GM18873 (cell line): Measurements from ENCODE around the gene IFIH1.

ENCODE experiments used
- ATAC-seq: cut with Tn5 transposase; IDR thresholded peaks from one replicate; pipeline ENCODE4 v1.9.1; 2021; ENCODE audit warnings: mild to moderate bottlenecking, moderate library complexity, moderate number of reproducible peaks; ENCODE audit not compliant: unreplicated experiment, low FRiP score

IFIH1 gene

GRCh38 chr2:162315938-162316337, 2.5 kb downstream of the IFIH1 start:
- no peak for ATAC-seq

- no peak for ATAC-seq
These were observed 5.6 kb downstream of the IFIH1 start for GRCh38 chr2:162312853-162313252.

- ATAC-seq = peak; percentile 52
These were observed 9.6 kb downstream of the IFIH1 start for GRCh38 chr2:162308747-162309503.

DNA sequence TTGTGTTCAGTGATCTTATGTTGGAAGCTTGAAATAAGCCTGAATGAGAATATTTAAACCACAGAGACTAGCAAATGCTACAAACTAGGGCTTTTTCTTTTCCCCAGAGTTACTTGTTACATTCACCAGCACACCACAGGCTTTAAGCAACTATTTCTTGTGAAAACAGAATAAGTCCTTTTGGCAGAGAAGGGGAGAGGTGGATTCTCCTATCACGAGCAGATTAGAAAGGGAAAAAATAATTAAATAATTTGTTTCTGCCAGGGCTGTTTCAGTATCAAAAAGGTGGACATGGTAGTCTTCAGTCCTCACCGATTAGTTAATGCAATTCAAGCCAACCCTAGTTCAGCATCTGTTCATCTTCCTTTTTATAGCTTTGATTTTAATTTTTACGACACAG, 12.6 kb downstream of the IFIH1 start:
- no peak for ATAC-seq

DNA sequence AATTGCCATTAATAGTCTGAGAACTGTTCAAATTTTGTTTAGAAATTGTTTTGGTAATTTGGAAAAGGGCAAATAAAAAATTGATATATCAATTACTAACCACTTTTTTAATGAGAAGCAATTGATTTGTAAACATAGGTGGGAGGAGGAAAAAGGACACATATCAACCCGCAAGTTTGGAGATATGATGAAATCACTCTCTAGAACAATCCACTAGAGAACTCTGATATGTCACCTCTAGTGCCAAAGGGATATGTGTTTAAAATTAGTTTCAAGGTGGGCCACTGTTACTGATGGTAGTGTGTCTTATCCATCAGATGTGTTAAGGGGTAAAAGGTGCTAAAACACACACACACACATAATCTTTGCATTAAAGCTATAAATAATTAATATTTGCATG, 16.6 kb downstream of the IFIH1 start:
- no peak for ATAC-seq

DNA sequence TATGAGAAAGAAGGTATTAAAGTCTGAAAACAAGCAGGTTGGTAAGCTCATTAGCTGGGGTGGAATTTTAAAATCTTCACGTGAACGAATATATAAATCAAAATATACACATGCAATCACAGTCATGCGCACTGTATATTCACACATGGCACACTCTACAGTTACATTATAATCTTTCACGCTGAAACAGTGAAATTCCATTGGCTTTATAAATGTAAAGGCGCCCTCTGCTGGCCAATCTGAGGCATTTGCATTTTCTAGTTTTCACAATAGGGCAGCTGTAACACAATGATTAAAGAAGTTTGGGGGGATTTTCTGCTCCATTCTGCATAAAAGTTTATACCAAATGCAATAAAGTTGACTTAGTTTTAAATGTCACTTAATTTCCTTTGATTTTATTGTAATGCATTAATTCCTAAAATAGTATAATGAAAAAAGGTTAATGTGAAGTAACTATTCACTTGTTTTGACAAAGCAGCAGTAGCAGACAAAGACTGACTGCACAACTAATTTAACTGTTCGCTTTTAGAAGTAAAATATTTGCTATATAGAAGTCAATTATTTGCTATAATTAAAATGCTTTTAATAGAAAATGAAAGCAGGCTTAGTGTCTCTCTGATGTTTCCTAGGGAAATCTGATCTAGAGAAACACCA, 17.2 kb downstream of the IFIH1 start:
- ATAC-seq = peak; percentile 69

GRCh38 chr2:162300266-162300665, 18.2 kb downstream of the IFIH1 start:
- ATAC-seq = no peak

DNA sequence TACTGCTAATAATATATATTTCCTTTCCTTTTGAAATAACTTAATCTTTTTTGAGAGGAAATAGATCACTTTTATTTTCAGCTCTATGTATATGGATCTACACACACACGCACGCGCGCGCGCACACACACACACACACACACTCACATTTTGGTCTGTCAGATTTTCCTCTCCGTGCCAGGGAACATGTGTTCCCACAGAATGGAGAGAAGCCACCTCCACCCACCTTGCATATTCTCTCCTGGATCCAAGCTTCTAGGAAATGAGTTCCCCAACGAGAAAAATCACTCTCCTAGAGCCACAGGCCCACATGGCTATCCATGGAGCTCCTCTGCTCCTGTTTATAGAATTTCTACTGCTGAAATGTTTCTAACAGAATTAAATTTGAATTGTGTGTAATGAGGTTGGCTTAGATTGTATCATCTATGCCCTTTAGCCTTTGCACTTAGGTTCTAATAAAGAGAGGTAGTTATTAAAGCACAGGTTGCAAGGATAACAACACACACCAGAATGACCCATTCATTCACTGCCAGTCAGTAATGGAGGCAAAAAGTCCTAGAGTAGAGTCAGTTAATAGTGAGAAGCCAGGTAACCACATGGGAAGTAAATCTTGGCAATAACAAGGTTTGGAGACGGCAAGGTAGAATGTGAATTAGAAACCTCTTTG, 19.7 kb downstream of the IFIH1 start:
- ATAC-seq = no peak

- no peak for ATAC-seq
These were observed 20.4 kb downstream of the IFIH1 start for GRCh38 chr2:162297925-162298552.

- no peak for ATAC-seq
These were observed 23.5 kb downstream of the IFIH1 start for GRCh38 chr2:162295009-162295408.

GRCh38 chr2:162293122-162293786, 25.2 kb downstream of the IFIH1 start:
- no peak for ATAC-seq

DNA sequence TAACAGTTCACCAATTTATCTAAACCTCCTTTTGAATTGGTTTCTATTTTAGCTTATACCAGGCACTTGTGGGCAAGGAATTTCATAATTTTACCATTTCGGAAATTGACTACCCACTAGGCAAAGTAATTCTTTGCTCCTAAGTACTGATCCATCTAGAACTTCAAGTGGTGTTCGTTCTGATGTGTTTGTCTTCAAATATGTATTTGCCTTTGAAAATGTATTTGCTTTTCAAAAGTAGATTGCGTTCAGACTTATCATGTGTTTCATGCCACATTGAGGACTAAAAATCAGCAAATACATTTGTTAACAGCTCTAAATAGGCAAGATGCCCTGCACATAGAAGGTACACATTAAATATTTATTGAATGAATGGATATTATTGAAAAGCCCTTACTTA, 26.7 kb downstream of the IFIH1 start:
- ATAC-seq = no peak

GRCh38 chr2:162282765-162283425, 35.6 kb downstream of the IFIH1 start:
- no peak for ATAC-seq

DNA sequence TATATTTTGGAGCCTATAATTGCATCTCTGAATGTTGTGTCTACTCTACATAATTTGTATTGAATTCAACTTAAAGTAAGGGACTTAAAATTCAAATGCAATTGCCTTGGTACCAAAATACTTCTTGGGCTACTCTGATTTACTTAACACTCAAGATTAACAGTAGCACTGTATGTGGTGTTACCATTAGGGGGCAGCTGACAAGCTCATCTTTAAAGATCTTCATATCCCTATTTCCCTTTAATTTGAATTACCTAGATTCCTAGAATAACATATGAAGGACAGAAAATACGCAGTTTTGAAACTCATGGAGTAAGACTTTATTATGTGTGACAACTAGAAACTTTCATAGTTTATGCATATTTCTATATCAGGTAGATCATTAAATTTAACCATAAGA, 37.8 kb downstream of the IFIH1 start:
- ATAC-seq = no peak

DNA sequence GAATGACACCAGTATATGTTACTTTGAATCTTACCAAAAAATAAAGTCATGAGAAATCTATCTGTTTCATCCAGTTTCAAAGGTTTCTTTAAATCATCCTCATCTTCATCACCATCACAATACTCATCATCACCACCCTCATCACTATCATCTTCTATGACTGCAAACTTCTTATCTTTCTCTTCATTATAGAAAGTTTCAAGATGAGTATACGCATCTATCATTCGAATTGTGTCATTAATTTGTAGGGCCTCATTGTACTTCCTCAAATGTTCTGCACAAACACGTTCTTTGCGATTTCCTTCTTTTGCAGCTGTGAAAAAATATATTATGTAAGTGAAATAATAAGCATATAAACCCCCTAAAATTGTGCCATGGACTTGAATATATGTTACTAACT, 41.1 kb downstream of the IFIH1 start:
- no peak for ATAC-seq

DNA sequence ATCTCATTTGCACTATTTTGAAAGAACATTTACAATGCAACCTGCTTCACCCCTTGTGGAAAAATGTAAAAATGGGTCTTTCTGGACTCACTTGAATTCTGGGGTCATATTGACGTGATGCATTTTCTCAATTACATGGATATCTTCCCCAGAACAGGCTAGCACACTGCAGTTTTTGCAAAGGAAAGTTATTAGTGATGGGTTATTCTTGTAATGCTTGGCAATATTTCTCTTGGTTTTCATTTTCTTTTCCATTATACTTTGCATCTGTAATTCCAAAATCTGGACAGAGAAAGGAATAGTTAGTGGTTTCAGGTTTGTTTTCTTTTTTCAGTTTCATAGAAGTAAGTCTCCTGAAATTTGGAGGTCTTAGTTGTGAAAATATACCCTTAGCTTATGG, 50.5 kb downstream of the IFIH1 start:
- no peak for ATAC-seq

- ATAC-seq = no peak
These were observed 51.0 kb downstream of the IFIH1 start for GRCh38 chr2:162267496-162267895.

DNA sequence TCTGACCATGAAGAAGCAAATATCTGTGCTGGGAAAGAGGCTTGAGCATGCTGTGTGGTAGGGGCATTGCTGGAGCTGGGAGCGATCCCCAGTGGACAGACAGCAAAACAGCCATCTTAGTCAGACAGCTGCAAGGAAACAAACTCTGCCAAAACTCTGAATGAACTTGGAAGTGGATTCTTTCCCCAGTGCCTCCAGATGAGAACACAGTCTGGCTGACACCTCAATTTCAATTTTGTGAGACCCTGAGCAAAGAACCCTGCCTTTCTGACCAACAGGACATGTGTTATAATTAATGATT, 52.1 kb downstream of the IFIH1 start:
- ATAC-seq = no peak

GRCh38 chr2:162265666-162266459, 52.6 kb downstream of the IFIH1 start:
- no peak for ATAC-seq
